Smooth muscle cell (in vitro differentiated cells): ENCODE results near the gene RRP9. TPM values are rescaled to one million over a fixed set of nuclear protein-coding genes. Genes with fewer than 3 reads are reported as not detected.

Source experiments
- DNase-seq: peaks from one replicate; lab custom pipeline; 2025; ENCODE audit not compliant: unreplicated experiment; lab: John Stamatoyannopoulos, UW
- H2AFZ ChIP-seq: fragments of 200-600 bp; sonication (generic); 2 replicates; pipeline ENCODE4 v1.6.0; 2016; ENCODE audit warnings: antibody characterized with exemption, low read depth, mild to moderate bottlenecking
- H3F3A ChIP-seq: fragments of 200-600 bp; sonication (generic); 2 replicates; pipeline ENCODE4 v1.6.0; 2017; ENCODE audit warnings: antibody characterized with exemption, low read depth
- H3K27ac ChIP-seq: fragments of 200-600 bp; sonication (generic); 2 replicates; pipeline ENCODE4 v1.5.1; 2016; ENCODE audit warnings: low read depth, mild to moderate bottlenecking
- H3K27me3 ChIP-seq: fragments of 200-600 bp; sonication (generic); 2 replicates; pipeline ENCODE4 v1.6.1; 2016; ENCODE audit warnings: low read depth, mild to moderate bottlenecking
- H3K36me3 ChIP-seq: fragments of 200-600 bp; sonication (generic); 2 replicates; pipeline ENCODE4 v1.5.1; 2016; ENCODE audit warnings: low read depth
- H3K4me1 ChIP-seq: fragments of 200-600 bp; sonication (generic); 2 replicates; pipeline ENCODE4 v1.5.1; 2016; ENCODE audit warnings: low read depth
- H3K4me2 ChIP-seq: fragments of 200-600 bp; sonication (generic); 2 replicates; pipeline ENCODE4 v1.6.0; 2016; ENCODE audit warnings: mild to moderate bottlenecking
- H3K4me3 ChIP-seq: fragments of 200-600 bp; sonication (generic); 2 replicates; pipeline ENCODE4 v1.5.1; 2016; ENCODE audit warnings: mild to moderate bottlenecking
- H3K79me2 ChIP-seq: fragments of 200-600 bp; sonication (generic); 2 replicates; pipeline ENCODE4 v1.6.0; 2016; ENCODE audit warnings: low read depth, mild to moderate bottlenecking
- H3K9ac ChIP-seq: fragments of 200-600 bp; sonication (generic); 2 replicates; pipeline ENCODE4 v1.6.0; 2016; ENCODE audit warnings: low read depth
- H3K9me3 ChIP-seq: fragments of 200-600 bp; sonication (generic); replicated peaks from 2 replicates; pipeline ENCODE4 v1.5.1; 2016; ENCODE audit warnings: low read depth
- H4K20me1 ChIP-seq: fragments of 200-600 bp; sonication (generic); 2 replicates; pipeline ENCODE4 v1.6.0; 2016; ENCODE audit warnings: low read depth
- CTCF ChIP-seq: fragments of 200-600 bp; sonication (generic); IDR thresholded peaks from 2 replicates; pipeline ENCODE4 v1.5.1; 2017; ENCODE audit warnings: borderline replicate concordance, mild to moderate bottlenecking, antibody characterized with exemption; ENCODE audit not compliant: insufficient read depth, poor library complexity, severe bottlenecking
- WGBS: methylation state at CpG from one replicate; pipeline ENCODE4 v1.1.7; 2016; ENCODE audit warnings: low lambda C conversion rate; 5-methylcytosine and 5-hydroxymethylcytosine counted together
- polyA plus RNA-seq: library from polyadenylated mRNA; unstranded; fragments of >200 nt; fragmentation: Nextera tagmentation; extraction: Ambion mirVana; gene quantifications from 2 replicates; pipeline ENCODE4 v1.2.1, GENCODE V29; 2016
- total RNA-seq: library from RNA; depleted of rRNA; stranded (reverse); fragments of >200 nt; gene quantifications from 2 replicates; pipeline ENCODE4 v1.2.3, GENCODE V29; 2014

Gene RRP9
- total and polyA plus RNA-seq, 2 experiments from 2014 or later = 13.1 to 23.9 TPM

GRCh38 chr3:51961011-51961410, 19.3 kb upstream of the RRP9 start:
- Histone ChIP-seq H3K4me1 (peaks cover 35% of the 10 kb centered on the region), H2AFZ (no peak overlapping the region), H3K9ac (no peak overlapping the region), H4K20me1 (peaks cover 50% of the 10 kb centered on the region), H3K9me3 (no peaks in the 10 kb centered on the region), H3K4me2 (no peak overlapping the region), H3K27ac (no peak overlapping the region), H3K36me3 (no peaks in the 10 kb centered on the region), H3K4me3 (no peak overlapping the region), H3K79me2 (peaks cover 25% of the 10 kb centered on the region), H3K27me3 (no peaks in the 10 kb centered on the region), H3F3A (no peaks in the 10 kb centered on the region)
- TF ChIP-seq CTCF = no peak
- WGBS = 97% methylated on average over 18 of the region's 18 CpGs
- DNase-seq = no peak

- 97% methylated on average over 10 of the region's 10 CpGs for WGBS
- no peak overlapping the region for H2AFZ ChIP-seq
Observed at GRCh38 chr3:51960386-51960785, 18.7 kb upstream of the RRP9 start.

GRCh38 chr3:51959651-51960050, 17.9 kb upstream of the RRP9 start:
- Histone ChIP-seq H3K4me2 (no peak overlapping the region), H3K27ac (no peak overlapping the region), H3K79me2 (peaks cover 13% of the 10 kb centered on the region), H4K20me1 (peaks cover 42% of the 10 kb centered on the region), H3K36me3 (no peaks in the 10 kb centered on the region), H3F3A (no peaks in the 10 kb centered on the region), H3K9ac (no peak overlapping the region), H3K4me3 (no peak overlapping the region), H3K27me3 (peaks cover 8% of the 10 kb centered on the region), H3K4me1 (peaks cover 22% of the 10 kb centered on the region), H3K9me3 (no peaks in the 10 kb centered on the region), H2AFZ (no peak overlapping the region)
- no peak for TF ChIP-seq CTCF
- no peak for DNase-seq
- 98% methylated on average over 7 of the region's 7 CpGs for WGBS

More at GRCh38 chr3:51960386-51960785, 18.7 kb upstream of the RRP9 start:
- no peaks in the 10 kb centered on the region for H3F3A ChIP-seq
- no peak overlapping the region for H3K27ac ChIP-seq
- H3K4me1 ChIP-seq = peaks cover 29% of the 10 kb centered on the region
- peaks cover 19% of the 10 kb centered on the region for H3K79me2 ChIP-seq
- H3K4me3 ChIP-seq = no peak overlapping the region
- no peak overlapping the region for H3K9ac ChIP-seq
- H3K27me3 ChIP-seq = peaks cover 2% of the 10 kb centered on the region
- DNase-seq = no peak
- H3K9me3 ChIP-seq = no peaks in the 10 kb centered on the region
- no peak for TF ChIP-seq CTCF
- H3K4me2 ChIP-seq = no peak overlapping the region
- no peaks in the 10 kb centered on the region for H3K36me3 ChIP-seq
- peaks cover 50% of the 10 kb centered on the region for H4K20me1 ChIP-seq
